Stomach (tissue), 4 donors: ENCODE data around the gene GOLGA2.
"Not testable (repeated sequence)": the region's sequence is repeated elsewhere in the genome, so short reads cannot be mapped to it uniquely, and the experiment has no call there.

Source experiments
- POLR2AphosphoS5 ChIP-seq, 3 donors: sonication (generic); formaldehyde crosslinking; IDR thresholded peaks; one replicate each; pipeline ENCODE4 v1.6.1; 2016; ENCODE audit warnings: antibody characterized with exemption in 3 of 3
- TF ChIP-seq, protein P1 (sequence below), 7 experiments: fragments of 450-650 bp in 4 of 7; fragments of 200-600 bp in 3 of 7; sonication (generic) in 3 of 7; IDR thresholded peaks; one replicate each; pipeline ENCODE4 v1.5.1; 2016 to 2019; ENCODE audit warnings: antibody characterized with exemption in 7 of 7, control low read depth in 2 of 7, mild to moderate bottlenecking in 1 of 7

GRCh38 chr9:128230897-128231296 is 44.9 kb downstream of the GOLGA2 start:
- not testable (repeated sequence) for TF ChIP-seq POLR2AphosphoS5 (IDR thresholded peaks at IDR 0.05)
- TF ChIP-seq, protein P1, sequence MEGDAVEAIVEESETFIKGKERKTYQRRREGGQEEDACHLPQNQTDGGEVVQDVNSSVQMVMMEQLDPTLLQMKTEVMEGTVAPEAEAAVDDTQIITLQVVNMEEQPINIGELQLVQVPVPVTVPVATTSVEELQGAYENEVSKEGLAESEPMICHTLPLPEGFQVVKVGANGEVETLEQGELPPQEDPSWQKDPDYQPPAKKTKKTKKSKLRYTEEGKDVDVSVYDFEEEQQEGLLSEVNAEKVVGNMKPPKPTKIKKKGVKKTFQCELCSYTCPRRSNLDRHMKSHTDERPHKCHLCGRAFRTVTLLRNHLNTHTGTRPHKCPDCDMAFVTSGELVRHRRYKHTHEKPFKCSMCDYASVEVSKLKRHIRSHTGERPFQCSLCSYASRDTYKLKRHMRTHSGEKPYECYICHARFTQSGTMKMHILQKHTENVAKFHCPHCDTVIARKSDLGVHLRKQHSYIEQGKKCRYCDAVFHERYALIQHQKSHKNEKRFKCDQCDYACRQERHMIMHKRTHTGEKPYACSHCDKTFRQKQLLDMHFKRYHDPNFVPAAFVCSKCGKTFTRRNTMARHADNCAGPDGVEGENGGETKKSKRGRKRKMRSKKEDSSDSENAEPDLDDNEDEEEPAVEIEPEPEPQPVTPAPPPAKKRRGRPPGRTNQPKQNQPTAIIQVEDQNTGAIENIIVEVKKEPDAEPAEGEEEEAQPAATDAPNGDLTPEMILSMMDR (IDR thresholded peaks at IDR 0.05): not testable (repeated sequence)
